ENCODE data around the gene CCDC33. TPM values are rescaled to one million over a fixed set of nuclear protein-coding genes. Genes with fewer than 3 reads are reported as not detected.

The CCDC33 gene
- total and polyA plus RNA-seq, 10 of the 15 experiments (the other 5 are each of a cell fraction or from before 2014, with no cell fraction given), result 0.57 to 5.8 (median 4.3) TPM

DNA sequence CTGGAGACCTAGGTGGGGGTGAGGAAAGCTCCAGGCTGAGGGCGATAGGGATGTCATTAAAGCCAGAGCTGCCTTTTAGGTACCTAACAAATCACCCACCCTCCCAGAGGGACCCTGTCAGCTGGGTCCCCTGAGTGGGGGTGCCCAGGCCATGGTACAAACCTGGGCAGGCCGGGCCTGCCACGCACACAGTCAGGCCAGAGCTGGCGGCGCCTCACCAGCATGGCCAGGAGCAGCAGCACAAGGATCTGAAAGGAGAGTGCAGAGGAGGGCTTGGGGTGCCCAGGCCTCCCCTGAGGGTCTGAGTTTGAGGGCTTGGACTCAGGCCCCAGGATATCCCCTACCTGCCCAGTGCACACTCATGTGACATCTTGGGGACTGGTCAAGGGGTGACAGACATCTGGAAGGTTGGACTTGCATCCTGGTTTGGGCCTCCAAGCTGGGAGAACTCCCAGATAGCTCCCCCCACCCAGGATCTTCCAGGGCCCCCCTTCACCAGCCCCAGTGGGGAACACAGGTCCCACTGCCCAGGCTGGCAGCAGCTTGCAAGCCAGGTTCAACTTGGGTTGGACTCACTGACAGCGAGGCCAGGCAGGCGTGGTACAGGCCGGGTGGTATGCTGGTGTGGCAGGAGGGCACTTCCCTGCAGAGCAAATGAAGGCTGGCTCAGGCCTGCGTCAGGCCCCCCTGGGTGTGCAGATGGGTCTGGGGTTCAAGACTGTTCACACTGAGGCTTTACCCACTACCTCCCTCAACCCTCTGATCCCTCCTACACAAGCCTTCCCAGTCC is 38.8 kb upstream of the CCDC33 start:
- no peaks in the 10 kb centered on the region for H4K20me1 ChIP-seq (ENCODE audit: control insufficient read depth, insufficient read depth)
- intact Hi-C loops (cut with micrococcal nuclease; ENCODE audit: unreplicated experiment), result no loop called here
- H3K27ac ChIP-seq (ENCODE audit: control insufficient read depth, insufficient read depth), result no peak overlapping the region
- ATAC-seq (no peak), FAIRE-seq (no peak), DNase-seq (ENCODE audit: low read depth, low spot score) (no peak)
- no peaks in the 10 kb centered on the region for H3K36me3 ChIP-seq (ENCODE audit: control insufficient read depth in 2 of 2, insufficient read depth in 2 of 2, low read length in 1 of 2)
- in situ Hi-C loops (cut with MboI), result no loop called here
- H3K4me2 ChIP-seq (ENCODE audit: control insufficient read depth, insufficient read depth), result no peak overlapping the region
- 59% methylated on average over 9 of the region's 9 CpGs for WGBS (ENCODE audit: insufficient coverage, insufficient replicate concordance, low lambda C conversion rate, missing lambda C conversion rate)
- no peaks in the 10 kb centered on the region for H3K9me3 ChIP-seq (replicated peaks; ENCODE audit: control insufficient read depth, insufficient read depth, low read length)
- SMC1A ChIA-PET (ENCODE audit: uncharacterized antibody, unreplicated experiment), result interaction anchor here (1.0 kb wide), 1 partner anchor 50 kb away, joined by 3 read pairs; no protein-coding TSS in a partner anchor
- H3K4me3 ChIP-seq, result no peak overlapping the region
- no peak overlapping the region for H3K9ac ChIP-seq (ENCODE audit: control insufficient read depth, insufficient read depth, low read length)
- RAD21 ChIA-PET (ENCODE audit: unreplicated experiment), result no interaction called here
- H3K4me1 ChIP-seq (ENCODE audit: control insufficient read depth, insufficient read depth, low read length), result peaks cover 32% of the 10 kb centered on the region
- no TSS peak for BruUV-seq (replicated peaks)
- TF ChIP-seq, protein P1, sequence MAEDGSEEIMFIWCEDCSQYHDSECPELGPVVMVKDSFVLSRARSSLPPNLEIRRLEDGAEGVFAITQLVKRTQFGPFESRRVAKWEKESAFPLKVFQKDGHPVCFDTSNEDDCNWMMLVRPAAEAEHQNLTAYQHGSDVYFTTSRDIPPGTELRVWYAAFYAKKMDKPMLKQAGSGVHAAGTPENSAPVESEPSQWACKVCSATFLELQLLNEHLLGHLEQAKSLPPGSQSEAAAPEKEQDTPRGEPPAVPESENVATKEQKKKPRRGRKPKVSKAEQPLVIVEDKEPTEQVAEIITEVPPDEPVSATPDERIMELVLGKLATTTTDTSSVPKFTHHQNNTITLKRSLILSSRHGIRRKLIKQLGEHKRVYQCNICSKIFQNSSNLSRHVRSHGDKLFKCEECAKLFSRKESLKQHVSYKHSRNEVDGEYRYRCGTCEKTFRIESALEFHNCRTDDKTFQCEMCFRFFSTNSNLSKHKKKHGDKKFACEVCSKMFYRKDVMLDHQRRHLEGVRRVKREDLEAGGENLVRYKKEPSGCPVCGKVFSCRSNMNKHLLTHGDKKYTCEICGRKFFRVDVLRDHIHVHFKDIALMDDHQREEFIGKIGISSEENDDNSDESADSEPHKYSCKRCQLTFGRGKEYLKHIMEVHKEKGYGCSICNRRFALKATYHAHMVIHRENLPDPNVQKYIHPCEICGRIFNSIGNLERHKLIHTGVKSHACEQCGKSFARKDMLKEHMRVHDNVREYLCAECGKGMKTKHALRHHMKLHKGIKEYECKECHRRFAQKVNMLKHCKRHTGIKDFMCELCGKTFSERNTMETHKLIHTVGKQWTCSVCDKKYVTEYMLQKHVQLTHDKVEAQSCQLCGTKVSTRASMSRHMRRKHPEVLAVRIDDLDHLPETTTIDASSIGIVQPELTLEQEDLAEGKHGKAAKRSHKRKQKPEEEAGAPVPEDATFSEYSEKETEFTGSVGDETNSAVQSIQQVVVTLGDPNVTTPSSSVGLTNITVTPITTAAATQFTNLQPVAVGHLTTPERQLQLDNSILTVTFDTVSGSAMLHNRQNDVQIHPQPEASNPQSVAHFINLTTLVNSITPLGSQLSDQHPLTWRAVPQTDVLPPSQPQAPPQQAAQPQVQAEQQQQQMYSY (CRISPR knock-in tag; IDR thresholded peaks at IDR 0.05), result no peak
- TF ChIP-seq POU2F2 (IDR thresholded peaks at IDR 0.05; ENCODE audit: borderline replicate concordance, low read depth, low read length) (no peak), KLF5 (IDR thresholded peaks at IDR 0.05; ENCODE audit: partially characterized antibody) (no peak), RAD21 (IDR thresholded peaks at IDR 0.05; ENCODE audit: insufficient read depth, low read depth, low read length) (no peak), KAT2A (conservative IDR thresholded peaks at IDR 0.05; ENCODE audit: control insufficient read depth, low read depth, low read length) (no peak), WRNIP1 (IDR thresholded peaks at IDR 0.05; ENCODE audit: borderline replicate concordance, low read depth, low read length) (no peak), IRF4 (IDR thresholded peaks at IDR 0.05; ENCODE audit: low read depth, low read length) (no peak), TARDBP (IDR thresholded peaks at IDR 0.05; ENCODE audit: borderline replicate concordance) (no peak)
- no peaks in the 10 kb centered on the region for H3K79me2 ChIP-seq (ENCODE audit: control insufficient read depth, insufficient read depth, low read length)
- H3K27me3 ChIP-seq (replicated peaks in 1 of 2; ENCODE audit: control insufficient read depth in 2 of 2, insufficient read depth in 2 of 2, low read length in 1 of 2), result no peaks in the 10 kb centered on the region
- POLR2A ChIA-PET, result no interaction called here
- no peak overlapping the region for H2AFZ ChIP-seq (ENCODE audit: control insufficient read depth, low read depth, low read length)
- CTCF ChIA-PET, result no interaction called here

Data from GM12878 (cell line).